HTERT RPE-1 (cell line): ENCODE data around the gene COL4A2.

Experiments
- in situ Hi-C: fragments of 300-500 bp; cut with MboI; formaldehyde crosslinking; loops from 4 replicates; pipeline ENCODE4 v1.14.3; 2020; ENCODE audit warnings: low sequenced_read_pairs

COL4A2 gene

DNA sequence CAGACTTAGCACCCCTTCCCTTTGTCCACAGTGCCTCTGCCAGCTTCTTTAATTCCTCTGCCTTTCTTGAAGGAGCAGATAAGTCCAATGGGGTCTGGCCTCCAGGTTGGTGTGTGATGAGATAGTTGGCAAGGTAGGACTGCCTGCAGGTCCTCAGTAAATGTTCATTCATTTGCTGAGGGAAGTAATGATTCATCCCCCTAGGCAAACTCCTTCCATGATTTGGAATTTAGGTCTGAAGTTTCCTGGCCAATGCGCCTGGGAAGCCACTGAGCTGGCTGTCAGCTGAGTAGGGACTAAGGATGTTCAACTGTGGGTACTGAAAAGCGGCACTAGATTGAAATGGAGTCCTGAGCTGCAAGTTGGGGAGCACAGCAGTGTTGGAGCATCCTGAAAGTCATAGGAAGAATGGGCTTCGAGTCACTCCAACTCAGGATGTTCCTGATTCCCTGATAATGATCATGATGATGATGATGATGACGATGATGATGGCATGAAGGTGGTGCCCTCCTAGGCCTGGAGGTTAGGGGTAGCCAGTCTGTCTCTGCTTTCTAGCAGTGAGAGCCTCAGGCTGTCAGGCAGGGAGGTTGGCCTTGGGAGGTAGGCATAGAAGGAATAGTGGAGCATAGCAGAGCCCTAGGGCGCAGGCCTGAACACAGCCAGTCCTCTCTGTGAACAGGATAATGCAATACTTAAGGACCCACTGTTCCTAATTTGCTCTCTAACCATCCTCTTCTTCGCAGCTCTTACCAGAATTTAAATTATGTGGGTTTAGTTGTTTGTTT lies 44.7 kb downstream of the COL4A2 start:
- in situ Hi-C loops: no loop called here

GRCh38 chr13:110352735-110353134 lies 45.7 kb downstream of the COL4A2 start:
- in situ Hi-C loops: no loop called here

DNA sequence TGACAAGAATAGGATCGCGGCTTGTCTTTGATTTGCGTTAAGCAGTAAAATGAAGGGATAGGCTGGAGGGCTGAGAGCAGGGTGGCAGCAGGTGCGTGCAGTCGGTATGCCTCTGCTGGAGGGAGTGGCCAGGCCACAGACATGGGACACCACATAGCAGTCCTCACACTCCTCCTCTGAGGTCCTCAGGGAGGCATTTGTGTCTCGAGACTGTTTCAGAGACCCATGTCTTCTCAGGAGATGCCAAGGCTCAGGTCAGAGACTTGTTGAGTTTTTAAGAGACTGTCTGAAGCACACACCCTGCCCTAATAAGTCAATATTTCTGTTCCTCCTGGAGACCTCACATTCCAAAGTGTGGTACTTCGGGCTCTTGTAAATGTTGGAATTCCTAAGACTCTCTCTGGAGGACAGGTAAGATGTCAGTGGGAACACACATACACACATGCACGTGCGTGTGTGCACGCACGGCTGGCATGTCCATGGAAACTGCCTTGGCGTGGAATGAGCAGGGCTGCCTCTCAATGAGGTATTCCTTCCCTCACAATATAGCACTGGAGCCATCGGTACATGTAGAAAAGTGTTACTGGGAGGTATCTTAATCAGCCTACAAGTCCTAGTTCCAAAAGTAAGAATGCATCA lies 46.4 kb downstream of the COL4A2 start:
- in situ Hi-C loops: no loop called here

DNA sequence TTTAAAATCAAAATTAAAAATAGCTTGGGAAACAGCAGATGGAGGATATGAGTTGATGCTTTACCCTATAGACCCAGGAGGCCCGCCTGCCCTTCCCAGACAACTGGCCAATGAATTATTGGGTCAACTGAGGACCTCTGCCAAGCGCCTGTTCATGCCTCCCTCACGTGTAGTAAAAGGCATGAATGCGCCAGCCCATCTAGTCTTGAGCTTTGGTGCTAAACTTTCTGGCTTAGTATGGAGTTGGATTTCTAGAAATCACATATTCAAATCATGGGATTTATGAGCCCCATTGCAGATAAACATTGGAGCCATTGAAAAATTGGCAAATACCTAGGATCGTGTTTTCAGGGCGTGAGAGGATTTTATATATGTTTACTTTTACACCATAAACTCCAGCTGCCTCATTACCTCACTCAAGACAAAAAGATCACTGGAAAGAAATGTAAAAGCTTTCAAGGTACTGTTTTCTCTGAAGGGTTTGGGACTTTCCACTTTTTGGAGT lies 47.1 kb downstream of the COL4A2 start:
- in situ Hi-C loops: no loop called here

- in situ Hi-C loops: no loop called here
Measured at GRCh38 chr13:110354715-110355473, 47.8 kb downstream of the COL4A2 start.

DNA sequence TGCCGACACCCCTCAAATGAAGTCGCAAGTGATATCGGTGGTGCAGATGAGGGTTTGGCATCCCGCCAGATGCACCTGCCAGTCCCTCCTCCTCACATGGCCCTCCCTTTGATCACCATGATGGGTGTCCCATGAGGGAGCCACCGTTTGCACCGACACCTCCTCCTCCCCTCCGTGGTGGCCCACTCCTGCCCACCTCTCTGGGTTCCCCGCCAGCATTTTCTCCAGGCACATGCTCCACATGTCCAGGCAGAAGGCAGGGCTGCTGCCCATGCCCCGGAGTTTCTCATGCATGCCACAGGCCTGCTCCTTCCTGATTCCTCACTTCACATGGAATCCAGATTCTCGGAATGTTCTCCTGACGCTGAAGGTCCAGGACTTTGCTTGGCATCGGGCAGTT lies 49.3 kb downstream of the COL4A2 start:
- in situ Hi-C loops: no loop called here

DNA sequence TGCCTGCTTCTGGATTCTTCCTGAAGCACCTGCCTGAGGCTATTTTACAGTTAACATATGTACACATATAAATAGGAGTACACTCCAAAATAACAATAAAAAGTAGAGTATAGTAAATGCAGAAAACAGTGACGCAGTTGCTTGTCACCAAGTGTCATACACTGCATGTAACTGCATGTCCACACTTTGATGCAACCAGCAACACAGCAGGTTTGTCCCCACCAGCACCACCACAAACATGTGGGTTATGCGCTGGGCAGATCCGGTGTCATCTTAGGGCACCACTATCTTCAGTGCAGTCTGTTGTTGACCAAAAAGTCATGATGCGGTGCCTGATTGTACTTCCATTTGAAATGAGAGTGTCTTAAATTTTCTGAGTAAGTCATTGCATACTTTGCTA lies 51.3 kb downstream of the COL4A2 start:
- in situ Hi-C loops: no loop called here

- in situ Hi-C loops: no loop called here
Measured at GRCh38 chr13:110359840-110360301, 52.8 kb downstream of the COL4A2 start.

DNA sequence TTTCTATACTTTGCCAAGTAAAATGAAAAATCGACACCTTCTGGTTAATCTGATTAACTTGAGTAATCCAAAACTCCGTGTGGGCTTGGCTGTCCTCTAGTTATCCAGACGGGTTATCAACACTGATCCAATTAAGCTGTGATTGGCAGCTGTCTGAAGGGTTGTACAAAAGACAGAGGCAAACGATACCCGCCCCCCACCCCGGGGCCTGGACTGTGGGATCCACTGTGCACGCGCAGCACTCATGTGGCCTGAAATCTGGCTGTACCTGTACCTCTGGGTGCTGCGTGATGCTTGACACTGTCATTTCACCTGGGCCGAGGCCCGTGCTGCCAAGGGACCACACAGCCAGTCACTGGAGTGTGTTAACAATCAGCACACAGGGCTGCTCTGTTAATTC lies 53.5 kb downstream of the COL4A2 start:
- in situ Hi-C loops: no loop called here

DNA sequence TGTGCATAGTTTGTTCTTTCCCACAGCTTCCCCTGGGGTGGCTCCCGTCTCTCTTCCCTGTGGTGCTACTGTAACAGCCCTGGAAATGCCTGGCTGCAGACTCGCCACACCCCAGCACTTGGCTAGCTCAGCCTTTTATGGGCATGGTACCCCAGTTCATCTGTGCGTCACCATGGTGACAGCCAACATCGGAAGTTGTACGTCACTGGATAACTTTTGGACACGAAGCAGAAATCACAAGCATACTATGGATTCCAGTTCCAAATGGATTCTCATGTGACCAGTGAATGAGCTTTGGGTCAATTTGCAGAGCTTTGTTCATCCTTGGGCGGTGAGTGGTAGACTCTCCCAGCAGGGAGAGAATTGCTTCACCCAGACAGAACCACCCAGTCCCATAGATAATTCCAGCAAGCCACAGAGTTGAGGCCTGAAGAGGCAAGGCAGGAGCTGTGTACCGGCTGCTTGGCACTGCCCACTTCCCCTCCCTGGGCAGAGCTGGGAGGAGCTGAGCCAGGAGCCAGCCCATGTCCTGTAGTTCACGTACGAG lies 54.4 kb downstream of the COL4A2 start:
- in situ Hi-C loops: no loop called here

GRCh38 chr13:110363010-110363409 lies 55.9 kb downstream of the COL4A2 start:
- in situ Hi-C loops: no loop called here

GRCh38 chr13:110364081-110364480 lies 57.0 kb downstream of the COL4A2 start:
- in situ Hi-C loops: no loop called here

DNA sequence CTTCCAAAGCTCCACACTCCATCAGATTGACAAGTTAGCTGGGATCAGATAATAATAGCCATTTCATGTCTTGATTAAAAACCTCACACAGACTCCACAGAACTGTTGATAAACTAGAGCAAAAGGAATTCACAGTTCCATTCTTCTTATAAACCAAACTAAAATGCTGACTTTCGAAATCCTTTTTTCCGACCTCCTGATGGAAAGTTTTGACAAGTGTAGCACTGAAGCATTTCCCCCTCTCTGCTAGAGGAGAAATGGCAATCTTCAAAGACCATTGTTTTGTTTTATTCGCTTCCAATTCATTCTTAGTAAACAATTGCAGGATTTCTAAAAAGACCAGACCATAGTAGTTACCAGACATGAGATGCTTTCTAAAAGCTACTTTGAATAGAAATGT lies 58.8 kb downstream of the COL4A2 start:
- in situ Hi-C loops: no loop called here

GRCh38 chr13:110366733-110367132 lies 59.6 kb downstream of the COL4A2 start:
- in situ Hi-C loops: no loop called here

DNA sequence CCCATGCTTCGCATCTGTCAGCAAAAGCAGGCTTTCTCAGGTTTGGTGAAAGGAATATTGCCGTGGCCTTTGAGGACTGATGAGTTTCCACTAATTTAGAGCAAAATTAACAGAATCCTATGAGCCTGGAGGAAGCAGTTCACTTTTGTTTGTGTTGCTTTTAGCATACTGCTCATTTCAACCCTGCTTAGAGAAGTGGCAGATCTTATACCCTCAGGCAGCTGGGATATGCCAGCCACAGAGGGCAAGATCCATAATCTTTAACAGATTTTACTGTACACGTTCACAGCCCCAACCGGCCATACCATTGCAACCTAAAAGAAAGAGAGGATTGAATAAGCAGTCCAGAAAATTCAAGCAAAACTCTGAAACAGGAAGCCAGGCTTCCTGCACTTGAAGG lies 60.5 kb downstream of the COL4A2 start:
- in situ Hi-C loops: no loop called here

DNA sequence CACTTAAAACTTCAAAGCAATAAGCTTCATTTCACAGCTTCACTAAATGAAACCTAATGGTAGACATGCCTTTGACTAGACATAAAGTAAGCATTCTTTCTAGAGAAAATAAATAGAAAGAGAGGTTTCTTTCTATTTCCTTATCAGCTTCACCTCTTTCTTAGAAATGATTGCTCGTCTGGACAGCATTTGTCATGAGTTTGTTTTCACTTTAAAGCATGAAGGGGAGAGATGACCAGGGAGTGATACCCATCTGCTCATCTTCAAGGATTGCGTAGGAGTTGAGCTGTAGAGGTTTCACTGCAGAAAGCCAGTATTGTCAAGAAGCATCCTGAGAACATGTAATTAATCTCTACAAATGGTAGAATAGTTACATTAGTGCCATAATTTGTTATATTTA lies 61.3 kb downstream of the COL4A2 start:
- in situ Hi-C loops: no loop called here

DNA sequence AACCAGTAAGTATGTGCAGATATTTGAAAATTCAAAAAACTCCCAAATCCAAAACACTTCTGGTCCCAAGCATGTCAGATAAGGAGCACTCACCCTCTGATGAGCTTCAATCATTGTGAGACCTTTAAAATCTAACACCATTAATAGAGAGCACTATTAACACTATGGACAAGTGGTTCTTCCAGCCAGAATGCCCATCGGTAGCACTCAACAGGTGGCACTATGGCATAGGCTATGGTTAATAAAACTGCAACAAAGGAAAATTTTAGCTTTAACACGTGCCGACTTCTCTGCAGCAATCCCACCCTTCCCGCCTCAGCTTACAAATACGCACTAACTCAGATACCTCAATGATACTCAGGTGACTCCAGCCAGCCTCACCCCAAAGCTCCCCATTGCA lies 62.3 kb downstream of the COL4A2 start:
- in situ Hi-C loops: no loop called here

- in situ Hi-C loops: no loop called here
Measured at GRCh38 chr13:110371550-110372465, 64.7 kb downstream of the COL4A2 start.

DNA sequence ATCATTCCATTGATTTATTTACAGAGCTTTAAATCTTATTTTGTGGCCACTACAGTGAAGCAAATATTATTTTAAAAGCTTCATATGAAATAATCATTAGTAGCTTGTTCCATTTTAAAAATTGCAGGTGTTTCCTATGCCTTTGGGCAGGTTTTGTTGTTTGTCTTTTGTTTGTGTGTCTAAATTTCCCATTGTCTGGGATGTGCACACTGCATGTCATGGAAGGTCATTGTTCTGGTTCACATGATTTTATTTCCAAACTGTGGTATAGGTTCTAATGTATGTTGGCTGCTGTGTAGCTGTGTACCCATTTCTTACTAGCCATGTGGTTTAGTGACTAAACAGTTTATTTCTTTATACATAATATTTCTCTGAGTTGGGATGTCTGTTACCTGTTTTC lies 65.6 kb downstream of the COL4A2 start:
- in situ Hi-C loops: no loop called here

DNA sequence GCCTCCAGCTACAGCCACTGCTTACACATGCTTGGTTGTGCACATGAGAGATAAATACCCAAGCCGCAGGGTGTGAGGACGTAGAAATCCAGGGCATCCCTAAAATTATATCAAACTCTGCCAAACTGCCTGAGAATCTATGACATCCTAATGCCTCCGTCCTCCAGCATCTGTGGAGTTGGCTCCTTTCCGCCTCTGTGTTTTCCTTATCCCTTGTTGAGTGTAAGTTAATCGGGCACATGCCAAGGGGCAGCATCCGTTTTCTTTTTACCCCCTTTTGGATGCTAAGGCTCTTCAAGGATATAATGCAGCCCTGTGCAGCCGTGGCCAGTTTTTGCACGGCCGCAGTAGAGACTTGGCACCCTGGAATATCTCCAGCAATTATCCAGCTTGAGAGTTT lies 66.5 kb downstream of the COL4A2 start:
- in situ Hi-C loops: no loop called here
